ENCODE measurements around the gene HBS1L.

HBS1L gene

DNA sequence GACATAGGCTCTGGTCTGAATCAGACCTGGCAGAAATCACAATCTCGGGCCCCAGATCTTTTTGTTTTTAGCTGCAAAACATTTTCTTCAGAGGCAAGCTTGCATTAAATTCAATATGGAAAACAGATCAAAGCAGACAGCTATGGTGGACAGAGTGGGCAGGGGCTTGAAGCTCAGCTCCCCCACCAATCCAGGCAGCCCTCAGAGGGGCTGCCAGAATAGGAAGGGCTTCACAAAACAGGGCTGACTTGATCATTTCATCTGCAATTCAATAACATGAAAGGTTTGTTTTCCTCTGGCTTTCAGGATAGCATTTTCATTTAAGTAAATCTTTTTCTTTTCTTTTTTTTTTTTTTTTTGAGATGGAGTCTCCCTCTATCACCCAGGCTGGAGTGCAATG, 55.5 kb downstream of the HBS1L start:
- DNase-seq (ENCODE audit: low read depth) = no peak

DNA sequence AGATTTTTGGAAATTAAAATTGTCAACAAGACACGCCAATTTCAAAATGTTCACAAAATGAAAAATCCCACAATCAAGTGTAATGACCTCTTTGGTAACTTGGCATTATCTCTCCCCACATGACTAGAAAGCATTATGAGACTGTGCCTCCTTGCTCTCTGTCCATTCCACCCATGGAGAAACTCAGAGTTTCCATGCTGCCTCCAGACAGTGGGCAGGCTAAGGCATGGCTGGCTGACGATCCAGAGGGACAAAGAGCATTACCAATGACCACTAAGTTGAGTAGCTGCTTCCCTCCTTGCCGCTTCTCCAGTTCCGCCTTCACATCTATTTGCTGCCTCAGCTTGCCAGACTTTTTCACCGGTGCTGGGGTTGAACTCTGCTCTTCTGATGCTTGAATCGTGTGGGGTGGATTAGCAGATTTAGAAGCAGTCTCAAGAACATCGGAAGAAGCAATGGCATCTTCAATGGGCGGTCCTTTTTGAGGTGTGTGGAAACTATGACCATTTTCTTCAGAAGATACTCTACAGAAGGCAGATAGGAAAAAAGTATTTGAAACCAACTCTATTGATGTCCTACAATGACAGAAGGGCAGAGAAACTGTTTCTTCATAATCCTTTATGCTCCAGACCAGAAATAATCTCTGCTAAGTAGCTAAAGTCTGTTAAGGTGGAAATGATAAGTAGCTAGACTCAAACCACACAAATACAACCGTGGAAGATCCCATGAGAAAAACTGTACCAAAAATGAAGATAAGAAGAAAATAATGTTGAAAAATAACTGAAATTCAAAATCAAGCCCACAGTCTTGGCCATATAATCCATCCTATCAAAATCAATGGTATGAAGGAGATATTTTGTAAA, 57.3 kb downstream of the HBS1L start:
- DNase-seq (ENCODE audit: low read depth) = no peak

DNA sequence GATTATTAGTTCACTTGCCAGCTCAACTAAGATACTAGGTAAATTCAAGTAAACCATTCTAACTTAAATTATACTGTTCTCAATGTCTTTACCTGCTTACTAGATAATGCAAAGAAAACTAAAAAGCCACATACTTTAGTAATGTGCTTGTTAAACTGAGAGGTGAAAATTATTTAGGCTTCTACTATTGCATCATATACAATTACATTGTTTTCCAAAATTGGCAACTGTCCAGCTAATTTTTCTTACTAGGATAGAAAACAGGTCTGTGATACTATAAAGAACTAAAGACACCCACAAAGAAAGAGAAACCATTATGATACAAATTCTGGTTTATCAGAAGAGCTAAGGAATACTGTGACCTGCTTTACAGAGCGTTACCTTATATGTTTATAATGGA, 59.1 kb downstream of the HBS1L start:
- no peak for DNase-seq (ENCODE audit: low read depth)

DNA sequence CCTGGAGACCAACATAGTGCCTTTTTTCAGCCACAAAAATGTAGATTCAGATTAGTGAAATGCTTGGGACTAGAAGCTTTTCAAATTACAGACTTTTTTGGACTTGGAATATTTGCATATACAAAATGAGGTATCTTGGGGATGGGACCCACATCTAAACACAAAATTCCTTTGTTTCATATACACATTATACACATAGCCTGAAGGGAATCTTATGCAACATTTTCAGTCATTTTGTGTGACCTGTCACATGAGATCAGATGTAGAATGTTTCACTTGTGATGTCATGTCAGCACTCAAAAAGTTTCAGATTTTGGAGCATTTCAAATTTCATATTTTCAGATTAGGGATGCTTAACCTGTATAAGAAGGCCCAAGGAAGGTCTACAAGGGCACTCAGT, 60.2 kb downstream of the HBS1L start:
- no peak for DNase-seq (ENCODE audit: low read depth)

DNA sequence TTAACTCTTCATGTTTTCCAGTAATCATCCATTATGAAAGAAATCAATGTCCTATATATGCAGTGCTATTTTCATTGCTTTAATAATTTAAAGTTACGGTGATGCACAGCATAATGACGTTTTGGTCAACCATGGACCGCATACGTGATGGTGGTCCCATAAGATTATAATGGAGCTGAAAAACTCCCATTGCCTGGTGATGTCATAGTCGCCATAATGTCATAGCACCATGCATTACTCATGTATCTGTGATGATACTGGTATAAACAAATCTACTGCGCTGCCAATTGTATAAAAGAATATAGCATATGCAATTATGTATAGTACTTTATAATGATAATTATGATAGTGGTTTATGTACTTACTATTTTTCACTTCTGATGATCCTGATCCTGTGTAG, 62.5 kb downstream of the HBS1L start:
- no peak for DNase-seq (ENCODE audit: low read depth)

DNA sequence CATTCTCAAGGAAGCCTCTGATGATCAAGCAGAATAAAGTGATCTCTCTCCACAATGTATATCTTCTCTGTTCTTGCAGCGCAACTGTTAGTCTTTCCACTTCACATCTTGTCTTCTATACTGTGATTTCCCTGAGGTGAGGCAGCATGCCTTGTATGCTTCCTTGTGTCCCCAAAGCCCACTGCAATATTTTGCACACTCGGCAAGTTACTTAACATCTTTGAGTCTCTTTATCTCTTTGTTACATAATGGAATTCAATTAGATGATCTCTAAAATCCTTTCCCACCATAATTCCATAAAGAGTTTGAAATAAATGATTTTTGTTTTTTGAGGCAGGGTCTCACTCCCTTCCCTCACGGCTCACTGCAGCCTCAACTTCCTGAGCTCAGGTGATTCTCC, 64.4 kb downstream of the HBS1L start:
- no peak for DNase-seq (ENCODE audit: low read depth)

DNA sequence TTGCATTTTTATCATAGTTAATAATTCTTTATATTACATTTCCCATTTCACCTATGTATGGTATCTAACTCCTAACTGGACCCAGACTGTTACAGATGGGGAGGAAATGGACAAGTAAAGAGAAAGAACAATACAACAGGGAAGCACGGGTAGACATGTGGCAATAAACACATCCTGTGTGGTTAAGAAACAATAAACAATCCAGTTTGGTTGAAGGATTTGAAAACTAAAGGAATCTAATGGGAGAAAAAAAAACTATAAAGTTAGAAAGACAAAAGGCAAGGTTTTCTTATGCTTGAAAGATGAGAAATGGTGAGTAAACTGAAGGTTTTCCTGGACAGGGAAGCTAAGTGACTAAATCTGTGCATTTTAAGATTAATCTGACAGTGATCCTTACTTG, 69.8 kb downstream of the HBS1L start:
- DNase-seq (ENCODE audit: low read depth) = no peak

DNA sequence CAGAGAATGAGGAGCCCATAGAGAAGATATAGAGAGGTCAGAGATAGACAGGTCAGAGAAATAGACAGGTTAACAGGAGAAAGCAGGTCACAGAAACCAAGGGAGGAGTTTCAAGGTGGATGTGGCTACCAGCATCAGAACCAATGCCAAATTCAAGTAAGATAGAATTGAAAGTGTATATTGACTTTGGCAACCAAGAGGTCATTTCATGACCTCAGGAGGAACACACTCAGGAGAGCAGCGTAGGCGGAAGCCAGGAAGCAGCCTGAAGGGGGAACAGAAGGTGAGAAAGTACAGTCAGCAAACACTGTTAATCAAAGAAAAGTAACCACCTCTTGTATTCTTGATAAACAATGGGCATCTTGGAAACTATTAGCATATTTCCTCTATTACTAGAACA, 70.8 kb downstream of the HBS1L start:
- DNase-seq (ENCODE audit: low read depth) = no peak

DNA sequence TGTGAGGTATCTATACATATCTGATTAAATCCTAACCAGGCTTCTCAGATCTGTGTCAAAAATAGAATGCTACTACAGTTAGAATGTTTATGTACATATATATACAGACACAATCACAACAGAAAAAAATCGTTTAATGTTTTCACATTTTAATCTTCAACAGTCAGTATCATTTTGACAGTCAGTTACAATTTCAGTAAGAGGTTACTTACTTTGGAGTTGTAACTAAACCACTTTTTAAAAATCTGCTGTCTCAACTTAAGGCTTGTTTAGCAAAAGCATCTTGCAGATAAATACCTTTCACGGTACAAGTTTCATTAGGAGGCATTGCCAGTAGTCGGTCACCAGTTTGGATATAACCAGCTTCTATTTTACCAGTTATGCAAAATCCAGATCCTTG, 72.5 kb downstream of the HBS1L start:
- DNase-seq (ENCODE audit: low read depth) = no peak

DNA sequence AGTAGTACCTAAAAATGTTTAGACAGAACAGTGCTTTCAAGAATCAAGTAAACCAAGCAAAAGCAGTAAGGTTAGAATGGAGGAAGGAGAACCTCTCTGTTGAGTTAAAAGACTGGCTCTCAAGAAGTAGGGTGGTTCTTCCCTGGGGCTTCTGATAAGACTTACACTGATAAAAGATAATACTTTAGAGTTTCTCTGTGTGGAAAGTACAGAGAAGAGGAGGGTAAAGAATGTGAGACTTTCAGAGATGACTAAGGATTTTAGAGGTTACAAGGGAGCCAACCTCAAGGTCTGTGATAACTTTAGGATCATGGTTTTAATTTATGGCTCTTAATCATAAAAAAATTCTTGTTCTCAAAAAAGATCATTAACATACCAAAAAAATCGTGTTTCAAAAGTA, 73.8 kb downstream of the HBS1L start:
- DNase-seq (ENCODE audit: low read depth) = no peak

DNA sequence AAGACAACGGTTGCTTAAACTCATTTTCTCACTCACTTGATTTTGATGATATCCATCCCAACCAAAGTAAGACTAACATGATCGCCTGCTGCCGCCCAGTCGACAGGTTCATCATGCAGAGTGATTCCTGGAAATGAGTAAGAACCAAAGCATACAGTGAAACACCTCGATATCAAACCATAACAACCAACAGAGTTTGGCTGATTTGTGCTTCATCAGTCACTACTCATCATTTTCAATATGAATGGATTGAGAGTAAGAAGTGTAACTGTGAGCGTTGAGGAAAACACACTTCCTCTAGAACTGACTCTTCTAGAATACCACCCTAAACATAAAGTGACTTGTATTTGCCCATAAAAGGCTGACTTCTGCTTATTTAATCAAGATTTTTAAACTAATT, 75.5 kb downstream of the HBS1L start:
- no peak for DNase-seq (ENCODE audit: low read depth)

DNA sequence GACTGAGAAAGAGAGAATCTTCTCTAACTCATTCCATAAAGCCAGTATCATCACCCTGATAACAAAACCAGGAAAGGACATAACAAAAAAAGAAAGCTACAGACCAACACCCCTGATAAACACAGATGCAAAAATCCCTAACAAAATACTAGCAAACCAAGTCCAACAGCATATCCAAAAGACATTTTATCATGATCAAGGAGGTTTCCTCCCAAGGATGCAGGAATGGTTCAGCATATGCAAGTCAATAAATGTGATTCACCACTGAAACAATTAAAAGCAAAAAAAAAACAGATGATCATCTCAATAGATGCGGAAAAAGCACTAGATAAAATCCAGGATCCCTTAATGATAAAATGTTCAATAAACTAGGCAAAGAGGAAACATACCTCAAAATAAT, 80.3 kb downstream of the HBS1L start:
- DNase-seq (ENCODE audit: low read depth) = no peak

DNA sequence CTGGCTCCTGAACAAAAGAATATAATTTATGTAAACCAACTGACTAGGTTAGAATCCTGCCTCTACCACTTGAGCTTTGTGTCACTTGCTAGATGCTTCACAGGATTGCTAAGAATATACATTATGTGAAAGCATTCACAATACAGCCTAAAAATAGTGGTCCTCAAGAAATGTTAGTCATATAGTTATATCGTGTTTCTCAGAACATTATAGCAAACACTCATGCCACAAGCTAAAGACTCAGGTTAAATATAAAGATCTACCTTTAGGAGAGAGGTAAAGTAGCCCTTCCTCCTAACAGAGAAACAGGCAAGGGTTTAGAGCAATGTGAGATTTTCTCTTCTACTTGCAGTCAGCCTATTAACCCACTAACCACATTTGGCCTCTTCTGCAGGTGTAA, 86.9 kb downstream of the HBS1L start:
- no peak for DNase-seq (ENCODE audit: low read depth)

DNA sequence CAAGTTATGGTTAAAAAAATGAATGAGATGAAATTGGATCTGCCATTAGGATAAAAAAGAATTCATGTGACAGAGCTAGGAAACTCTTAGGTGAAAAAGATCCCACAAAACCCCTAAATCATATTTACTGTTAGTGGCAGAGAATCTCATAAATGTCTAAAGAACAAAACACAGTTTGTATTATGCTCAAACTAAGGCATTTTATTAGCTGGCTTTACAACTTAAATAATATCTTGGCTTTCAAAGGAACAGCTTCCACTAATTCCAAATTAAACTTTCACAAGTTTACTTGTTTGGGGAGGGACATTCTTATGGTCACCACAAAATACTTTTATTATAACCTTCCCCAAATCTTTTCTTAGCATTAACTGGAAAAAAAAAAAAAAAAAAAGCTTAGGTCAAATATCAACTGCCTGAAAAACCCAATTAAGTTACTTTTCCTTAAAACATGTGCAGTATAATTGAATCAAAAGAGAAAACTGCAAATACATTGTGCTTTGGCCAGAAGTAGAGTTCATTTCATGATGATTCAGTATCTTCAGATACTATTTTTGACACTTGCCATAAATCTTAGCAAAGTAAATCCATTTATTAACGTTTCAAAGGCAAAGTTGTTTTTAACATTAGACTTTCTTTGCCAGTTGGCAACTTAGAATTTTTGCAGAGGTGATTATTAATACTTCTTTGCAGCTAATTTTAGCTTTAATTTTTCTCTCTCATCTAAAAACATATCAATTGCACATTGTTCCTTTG, 90.0 kb downstream of the HBS1L start:
- no peak for DNase-seq (ENCODE audit: low read depth)

DNA sequence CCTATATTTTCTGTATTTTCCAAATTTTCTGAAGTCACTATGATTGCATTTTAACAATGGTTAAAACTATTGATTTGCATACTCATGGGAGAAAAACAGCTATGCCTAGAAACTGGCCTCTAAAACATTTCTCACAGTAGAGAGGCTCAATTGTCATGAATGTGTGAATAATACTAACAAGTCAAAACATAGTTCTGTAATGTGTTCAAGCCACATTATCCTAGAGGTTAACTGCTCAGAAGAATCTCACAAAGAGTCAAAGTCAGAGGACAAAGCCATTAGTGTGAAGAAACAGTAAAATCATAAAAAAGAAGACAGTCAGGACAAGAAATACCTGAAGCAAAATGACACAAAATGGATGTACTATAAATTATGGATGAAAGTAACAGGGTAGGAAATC, 92.2 kb downstream of the HBS1L start:
- DNase-seq (ENCODE audit: low read depth) = no peak

DNA sequence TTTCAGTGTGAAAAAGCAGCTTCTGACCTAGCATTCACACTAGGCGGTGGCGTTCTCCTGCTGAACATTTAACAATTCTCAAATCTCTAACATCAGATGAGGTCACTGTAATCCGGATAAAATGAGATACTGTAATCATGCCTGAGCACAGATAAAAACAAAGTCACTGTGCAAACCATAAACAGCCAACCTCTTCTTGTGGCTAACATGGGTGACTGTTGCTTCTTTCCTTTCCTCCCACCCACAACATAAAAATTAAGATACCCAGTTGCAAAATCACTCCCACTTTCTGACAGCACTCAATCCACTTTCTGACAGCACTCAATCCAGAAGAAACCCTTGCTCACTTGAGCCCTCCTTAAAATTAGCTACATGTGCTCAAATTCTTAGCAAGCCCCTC, 93.3 kb downstream of the HBS1L start:
- no peak for DNase-seq (ENCODE audit: low read depth)

DNA sequence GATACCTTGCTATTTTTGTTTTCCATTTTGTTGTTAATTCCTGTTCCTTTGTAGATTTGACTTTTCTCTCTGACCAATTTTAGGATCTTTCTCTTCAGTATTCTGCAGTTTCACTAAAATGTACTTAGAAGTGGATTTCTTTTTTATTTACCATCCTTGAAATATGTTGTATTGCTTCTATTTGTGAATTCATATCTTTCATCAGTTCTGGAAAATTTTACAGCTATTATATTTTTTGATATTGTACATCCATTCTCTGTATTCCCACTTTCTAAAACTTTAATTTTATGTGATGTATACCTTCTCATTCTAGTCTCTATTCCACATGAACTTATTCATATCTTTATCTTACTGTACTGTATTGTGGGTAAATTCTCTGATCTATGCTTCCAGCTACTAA, 95.0 kb downstream of the HBS1L start:
- DNase-seq (ENCODE audit: low read depth) = no peak

DNA sequence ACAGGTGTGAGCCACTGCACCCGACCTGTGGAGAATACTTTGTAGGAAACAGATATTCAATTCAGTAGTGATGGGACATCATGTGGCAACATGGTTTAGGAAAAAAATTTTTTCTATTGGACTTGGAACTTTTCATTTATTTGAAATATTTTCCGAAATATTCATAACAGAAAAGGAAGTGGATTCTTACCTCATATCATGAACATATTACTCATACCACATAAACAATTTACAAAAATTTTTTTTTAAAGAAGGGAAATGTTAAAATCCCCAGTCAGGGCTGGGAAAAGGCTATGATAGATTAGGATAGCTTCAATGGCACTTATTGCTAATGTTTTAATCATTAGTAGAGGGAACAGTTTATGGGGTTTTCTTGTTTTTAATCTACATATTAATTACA, 97.9 kb downstream of the HBS1L start:
- no peak for DNase-seq (ENCODE audit: low read depth)

DNA sequence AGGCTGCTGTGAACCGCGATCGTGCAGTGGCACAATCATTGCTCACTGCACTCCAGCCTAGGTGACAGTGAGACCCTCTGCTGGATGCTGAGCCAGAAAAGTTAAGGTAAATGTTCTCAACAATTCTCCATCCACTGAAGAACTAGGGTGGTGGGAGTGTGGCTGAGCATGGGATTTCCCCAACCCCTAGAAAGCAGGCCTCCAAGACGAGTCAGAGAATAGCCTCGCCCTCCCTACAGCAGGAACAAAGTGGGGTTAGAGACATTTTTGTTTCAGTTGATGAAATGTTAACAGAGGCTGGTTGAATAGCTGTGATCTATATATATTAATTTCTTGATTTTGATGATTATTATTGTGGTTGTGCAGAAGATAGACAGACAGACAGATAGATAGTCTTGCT, 98.6 kb downstream of the HBS1L start:
- DNase-seq (ENCODE audit: low read depth) = no peak

DNA sequence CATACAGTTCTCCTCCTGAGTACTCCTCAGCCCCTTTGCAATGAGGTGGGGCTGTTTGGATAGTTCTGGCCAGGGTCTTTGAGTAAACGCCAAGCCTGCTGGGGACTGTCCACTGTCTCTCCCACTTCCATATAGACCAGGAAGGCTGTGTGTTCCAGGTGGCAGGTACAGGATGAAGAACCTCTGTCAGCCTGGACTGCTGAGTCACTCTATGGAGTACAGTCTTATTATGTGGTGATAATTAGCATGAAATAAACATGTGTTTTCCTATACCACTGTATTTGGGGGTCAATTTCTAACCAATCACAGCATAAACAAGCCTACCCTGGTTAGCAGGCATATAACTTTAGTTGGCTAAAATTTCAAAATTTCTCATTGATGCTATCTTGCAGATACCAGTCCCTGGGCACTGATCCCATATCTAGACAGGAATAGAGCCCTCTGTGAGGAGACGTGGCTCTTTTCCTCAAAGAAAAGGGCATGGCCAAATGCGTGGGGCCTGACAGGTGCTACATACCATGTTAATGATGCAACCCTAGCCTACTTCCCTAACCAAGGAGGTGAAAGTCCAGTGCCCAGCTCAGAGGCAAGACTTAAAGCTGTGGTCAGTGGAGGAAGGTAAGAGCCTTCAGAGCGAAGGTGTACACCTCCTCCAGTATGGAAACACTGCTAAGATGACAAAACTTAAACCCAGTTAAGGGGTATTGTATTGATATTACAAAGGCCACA, 100.2 kb downstream of the HBS1L start:
- no peak for DNase-seq (ENCODE audit: low read depth)

DNA sequence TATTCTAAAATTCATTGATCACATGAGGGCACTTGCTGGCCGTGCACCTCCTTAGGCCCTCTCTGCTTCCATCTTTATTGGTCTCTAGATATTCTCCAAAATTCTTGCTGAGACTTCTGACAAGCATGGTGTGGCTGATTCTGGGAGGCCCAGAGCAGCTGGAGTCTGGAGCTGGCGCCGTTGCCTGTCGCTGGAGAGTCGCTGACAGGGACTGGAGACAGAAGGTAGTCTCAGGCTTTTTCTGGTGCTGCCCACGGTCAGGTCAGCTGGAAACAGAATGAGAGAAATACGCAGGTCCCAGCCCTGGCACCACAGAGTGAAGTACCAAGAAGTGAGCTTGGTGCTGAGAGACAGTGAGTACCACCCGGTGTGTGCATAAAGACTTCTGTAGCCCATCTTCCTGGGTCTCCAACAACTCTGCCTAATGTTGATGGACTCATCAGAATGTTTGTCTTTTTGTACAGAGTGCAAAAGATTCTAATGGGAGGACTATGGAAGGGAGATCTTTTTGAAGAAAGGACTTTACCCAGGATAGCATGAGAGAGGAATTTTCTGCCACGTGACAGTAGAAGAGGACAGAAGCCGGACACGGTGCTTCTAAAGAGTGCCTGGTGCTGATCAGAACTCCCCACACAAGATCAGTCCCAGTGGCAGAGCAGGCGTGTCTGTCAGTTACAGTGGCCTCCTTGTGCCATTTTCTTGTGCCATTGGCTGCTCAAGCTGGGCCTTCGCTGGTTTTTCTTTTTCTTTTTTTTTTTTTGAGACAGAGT, 102.9 kb downstream of the HBS1L start:
- DNase-seq (ENCODE audit: low read depth) = no peak

DNA sequence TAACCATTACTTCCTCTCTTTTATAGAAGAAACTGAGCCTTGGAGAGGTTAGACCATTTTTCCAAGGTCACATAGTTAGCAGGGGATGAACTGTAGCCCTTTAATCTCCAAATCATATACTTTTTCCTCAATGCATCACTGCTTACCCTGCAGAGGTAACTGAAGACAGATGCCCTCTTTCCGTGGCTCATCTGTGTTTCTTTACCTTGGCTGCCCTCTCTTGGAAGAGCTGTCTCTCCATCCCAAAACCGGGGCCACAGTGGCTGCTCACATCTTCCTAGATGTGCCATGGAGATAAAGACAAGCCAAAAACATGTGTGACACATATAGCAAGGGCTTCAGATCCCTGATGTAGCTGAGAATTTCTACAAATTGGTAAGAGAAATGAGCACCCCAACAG, 104.1 kb downstream of the HBS1L start:
- DNase-seq (ENCODE audit: low read depth) = no peak

All from T-helper 22 cell (primary cell).